CD4-positive, alpha-beta T cell treated with Interleukin-21 for 1 hour (primary cell): ENCODE data around the gene STK32C.
"Not testable (repeated sequence)": the region's sequence is repeated elsewhere in the genome, so short reads cannot be mapped to it uniquely, and the experiment has no call there.

Experiments
- DNase-seq: peaks from one replicate; pipeline ENCODE4 v3.0.0-alpha.2; 2020

STK32C gene

GRCh38 chr10:132299371-132300336 lies 8.1 kb downstream of the STK32C start:
- DNase-seq: no peak

- DNase-seq: no peak
These were observed 9.5 kb downstream of the STK32C start for GRCh38 chr10:132298038-132298881.

DNA sequence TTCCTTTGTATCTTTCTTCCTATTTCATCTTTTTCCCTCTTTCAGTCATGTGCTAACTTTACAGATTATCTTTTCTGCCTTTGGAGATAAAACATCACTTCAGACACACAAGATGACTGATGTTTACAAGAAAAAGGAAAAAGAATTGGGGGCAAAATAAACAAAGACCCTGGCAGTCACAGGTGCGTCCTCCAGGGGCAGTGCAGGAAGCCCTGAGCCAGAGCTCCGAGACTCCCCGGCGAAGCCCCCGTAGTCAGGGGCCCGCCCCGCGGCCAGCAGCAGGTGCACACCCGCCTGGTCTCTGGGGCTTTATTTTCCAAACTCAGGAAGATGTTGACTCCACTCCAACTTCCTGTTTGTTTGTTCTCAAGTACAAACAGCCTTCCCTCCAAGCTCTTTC lies 10.2 kb downstream of the STK32C start:
- no peak for DNase-seq

GRCh38 chr10:132296666-132297443 lies 10.9 kb downstream of the STK32C start:
- no peak for DNase-seq

- DNase-seq: not testable (repeated sequence)
These were observed 12.3 kb downstream of the STK32C start for GRCh38 chr10:132295481-132295880.

- DNase-seq: no peak
These were observed 13.0 kb downstream of the STK32C start for GRCh38 chr10:132294561-132295318.

DNA sequence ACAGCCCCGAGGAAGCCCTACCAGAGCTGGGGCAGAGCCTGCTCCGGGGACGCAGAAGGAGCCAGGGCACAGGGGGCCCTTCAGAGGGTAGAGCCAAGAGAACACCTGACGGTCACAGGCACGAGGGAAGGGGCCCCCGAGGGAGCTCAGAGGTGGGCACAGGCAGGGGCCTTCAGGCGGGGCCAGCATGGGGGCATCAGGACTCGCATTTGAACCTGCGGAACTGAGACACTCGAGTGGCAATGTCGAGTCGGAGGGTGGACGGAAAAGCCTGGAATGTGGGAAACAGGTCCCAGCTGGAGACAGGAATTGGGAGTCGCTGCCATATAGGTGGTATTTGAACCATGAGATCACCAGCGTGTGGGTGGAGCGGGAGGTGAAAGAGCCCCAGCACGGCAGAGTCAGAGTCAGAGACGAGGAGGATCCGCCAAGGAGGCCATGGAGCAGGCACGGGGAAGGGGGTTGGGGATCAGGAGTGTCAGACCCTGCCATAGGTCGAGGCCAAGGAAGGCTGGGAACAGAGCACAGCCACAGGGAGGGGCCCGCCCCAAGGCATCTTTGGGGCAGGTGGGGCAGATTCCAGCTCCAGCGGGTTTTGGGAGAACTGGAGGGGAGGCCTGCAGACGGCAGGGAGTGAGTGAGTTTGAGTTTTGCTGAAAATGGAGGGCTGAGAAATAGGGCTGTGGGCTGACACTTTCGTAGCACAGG lies 13.8 kb downstream of the STK32C start:
- DNase-seq: no peak

DNA sequence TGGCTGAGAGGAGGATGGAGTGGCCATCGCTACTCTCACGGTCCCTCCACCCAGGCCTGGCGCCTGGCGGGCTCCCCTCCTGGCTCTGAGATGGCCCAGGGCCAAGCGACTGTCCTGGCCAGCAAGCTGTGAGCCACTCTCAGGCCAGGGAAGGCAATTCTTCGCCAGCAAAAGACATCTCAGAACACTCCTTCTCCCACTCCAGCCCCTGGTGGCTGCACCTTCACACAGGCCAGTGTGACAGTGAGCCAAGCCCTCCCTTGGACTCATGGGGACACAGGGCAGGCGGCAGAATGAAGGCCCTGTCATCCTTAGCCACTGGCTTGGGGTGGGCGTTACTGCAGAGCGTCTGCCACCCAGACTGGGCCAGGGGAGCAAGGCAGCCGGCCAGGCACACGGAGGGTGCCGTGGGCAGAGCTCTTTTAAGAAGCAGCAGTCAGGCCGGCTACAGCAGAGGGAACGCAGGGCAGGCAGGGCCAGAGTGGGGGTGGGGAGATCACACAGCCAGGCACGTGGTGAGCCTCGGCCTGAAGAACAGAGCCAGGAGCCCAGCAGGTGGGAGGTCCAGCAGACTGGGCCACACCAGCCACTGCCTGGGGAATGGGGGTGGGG lies 14.4 kb downstream of the STK32C start:
- DNase-seq: no peak

- DNase-seq: no peak
These were observed 15.2 kb downstream of the STK32C start for GRCh38 chr10:132292287-132293200.

DNA sequence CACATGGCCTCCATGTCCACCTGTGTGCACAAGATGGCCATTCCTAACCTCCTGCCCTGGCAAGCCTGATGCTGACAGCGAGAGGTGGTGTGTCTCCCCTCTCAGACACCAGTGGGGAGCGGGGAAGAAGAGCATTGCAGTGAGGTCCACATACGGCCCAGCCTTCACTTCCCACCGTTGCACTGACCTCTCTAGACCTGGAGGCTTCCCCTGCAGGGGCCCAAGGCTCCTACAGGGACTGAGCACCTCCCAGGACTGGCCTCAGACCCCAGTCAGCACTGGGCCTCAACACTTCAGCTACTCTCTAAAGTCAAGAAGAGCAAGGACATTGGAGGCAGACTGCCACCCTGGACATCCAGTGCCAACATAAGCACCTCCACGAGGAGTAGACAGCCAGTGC lies 15.9 kb downstream of the STK32C start:
- DNase-seq: no peak

DNA sequence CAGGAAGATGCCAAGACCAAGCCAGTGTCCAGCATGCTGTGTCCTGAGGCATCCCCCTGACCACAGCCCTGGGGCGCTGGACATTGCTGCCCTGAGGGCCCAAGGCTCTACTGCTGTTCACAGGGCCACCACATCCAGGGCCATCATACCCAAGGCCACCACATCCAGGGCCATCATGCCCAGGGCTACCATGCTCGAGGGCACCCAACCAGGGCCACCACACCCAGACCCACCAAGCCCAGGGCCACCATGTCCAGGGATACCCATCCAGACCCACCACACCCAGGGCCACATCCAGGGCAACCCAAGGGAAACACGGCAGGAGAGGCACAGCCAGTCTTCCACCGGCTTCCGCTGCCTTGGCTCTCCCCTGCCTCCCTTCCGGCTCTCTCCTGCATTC lies 17.1 kb downstream of the STK32C start:
- DNase-seq: no peak

DNA sequence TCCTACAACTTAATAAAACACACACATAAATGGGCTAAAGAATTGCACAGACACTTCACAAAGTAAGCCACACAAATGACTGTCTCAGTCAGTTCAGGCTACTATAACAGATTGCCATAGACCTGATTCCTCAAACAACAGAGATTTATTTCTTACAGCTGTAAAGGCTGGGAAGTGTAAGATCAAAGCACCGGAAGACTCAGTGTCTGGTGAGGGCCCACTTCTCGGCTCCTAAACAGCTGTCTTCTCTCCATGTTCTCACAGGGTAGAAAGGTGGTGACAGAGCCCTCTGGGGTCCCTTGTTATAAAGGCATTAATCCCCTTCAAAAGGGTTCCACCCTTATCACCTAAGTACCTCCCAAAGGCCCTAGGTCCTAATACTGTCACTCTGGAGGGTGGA lies 18.3 kb downstream of the STK32C start:
- DNase-seq: no peak

GRCh38 chr10:132283604-132284382 lies 24.0 kb downstream of the STK32C start:
- DNase-seq: no peak

GRCh38 chr10:132282667-132283603 lies 24.8 kb downstream of the STK32C start:
- no peak for DNase-seq

- no peak for DNase-seq
These were observed 25.7 kb downstream of the STK32C start for GRCh38 chr10:132281915-132282666.

- no peak for DNase-seq
These were observed 27.1 kb downstream of the STK32C start for GRCh38 chr10:132280646-132281074.
